DND-41 (cell line): ENCODE measurements around the gene PFDN2.

Source experiments
- ATAC-seq: fragments of 200-7000 bp; cut with Tn5 transposase; 3 replicates; pipeline ENCODE4 v1.9.1; 2021; ENCODE audit warnings: low read depth; ENCODE audit not compliant: insufficient read depth
- DNase-seq: peaks from one replicate; pipeline ENCODE4 v3.0.0-alpha.2; 2020
- H2AFZ ChIP-seq: 2 replicates; pipeline ENCODE4 v1.6.0; 2012; ENCODE audit warnings: low read depth, low read length
- H3K27ac ChIP-seq: 2 replicates; pipeline ENCODE4 v1.5.1; 2012; ENCODE audit warnings: low read length, inconsistent platforms
- H3K27me3 ChIP-seq: fragments of 200-600 bp; sonication (generic); 2 replicates; pipeline ENCODE4 v1.6.0; 2012; ENCODE audit warnings: low read length, mild to moderate bottlenecking, inconsistent platforms; ENCODE audit not compliant: insufficient read depth, poor library complexity
- H3K36me3 ChIP-seq: 2 replicates; pipeline ENCODE4 v1.5.1; 2012; ENCODE audit warnings: low read length, inconsistent platforms; ENCODE audit not compliant: insufficient read depth
- H3K4me1 ChIP-seq: 2 replicates; pipeline ENCODE4 v1.5.1; 2012; ENCODE audit warnings: mild to moderate bottlenecking, low read length; ENCODE audit not compliant: insufficient read depth
- H3K4me2 ChIP-seq: 2 replicates; pipeline ENCODE4 v1.6.0; 2012; ENCODE audit warnings: mild to moderate bottlenecking, moderate library complexity, low read length, inconsistent platforms; ENCODE audit not compliant: insufficient read depth
- H3K4me3 ChIP-seq, 2 experiments: fragments of 200-600 bp in 1 of 2; shearing (Covaris generic) in 1 of 2; 2 replicates each; pipeline ENCODE4 v1.5.1; 2012 to 2016; ENCODE audit warnings: inconsistent platforms in 2 of 2, low read length in 2 of 2, mild to moderate bottlenecking in 2 of 2, low read depth in 1 of 2, moderate library complexity in 1 of 2
- H3K79me2 ChIP-seq: 2 replicates; pipeline ENCODE4 v1.6.0; 2012; ENCODE audit warnings: low read length, inconsistent platforms; ENCODE audit not compliant: insufficient read depth
- H3K9ac ChIP-seq: 2 replicates; pipeline ENCODE4 v1.6.0; 2012; ENCODE audit warnings: low read depth, mild to moderate bottlenecking, inconsistent platforms, low read length, moderate library complexity
- H3K9me3 ChIP-seq: 2 replicates; pipeline ENCODE4 v1.5.1; 2012; ENCODE audit warnings: low read length, moderate library complexity, mild to moderate bottlenecking, inconsistent platforms; ENCODE audit not compliant: insufficient read depth, severe bottlenecking
- H4K20me1 ChIP-seq: 2 replicates; pipeline ENCODE4 v1.6.0; 2012; ENCODE audit warnings: low read length; ENCODE audit not compliant: insufficient read depth
- CTCF ChIP-seq: IDR thresholded peaks from 2 replicates; pipeline ENCODE4 v1.5.1; 2012; ENCODE audit warnings: borderline replicate concordance, low read length, moderate library complexity, mild to moderate bottlenecking; ENCODE audit not compliant: poor library complexity, severe bottlenecking; ENCODE audit errors: extremely low read depth
- EZH2 ChIP-seq: IDR thresholded peaks from 3 replicates; pipeline ENCODE4 v1.6.1; 2012; ENCODE audit warnings: borderline replicate concordance, low read depth, mild to moderate bottlenecking, moderate library complexity, low read length, inconsistent platforms; ENCODE audit not compliant: severe bottlenecking

The PFDN2 gene

GRCh38 chr1:161096015-161096414, 21.8 kb downstream of the PFDN2 start:
- TF ChIP-seq EZH2 (no peak), CTCF (no peak)
- 0 out of 2 replicates have a peak, but pooled peaks cover 6% of the 10 kb centered on the region for H4K20me1 ChIP-seq
- no peaks in the 10 kb centered on the region for H3K79me2 ChIP-seq
- ATAC-seq (no peak), DNase-seq (no peak)
- H3K9ac ChIP-seq = no peak overlapping the region
- H3K4me1 ChIP-seq = peaks cover 24% of the 10 kb centered on the region
- no peaks in the 10 kb centered on the region for H3K27me3 ChIP-seq
- no peaks in the 10 kb centered on the region for H3K9me3 ChIP-seq
- H3K4me3 ChIP-seq = no peak overlapping the region
- no peak overlapping the region for H2AFZ ChIP-seq
- no peak overlapping the region for H3K27ac ChIP-seq
- H3K4me2 ChIP-seq = no peak overlapping the region
- H3K36me3 ChIP-seq = peaks cover 17% of the 10 kb centered on the region

- Histone ChIP-seq H3K79me2 (no peaks in the 10 kb centered on the region), H3K4me2 (no peak overlapping the region), H3K4me3 (no peak overlapping the region), H3K36me3 (peaks cover 11% of the 10 kb centered on the region), H4K20me1 (0 out of 2 replicates have a peak, but pooled peaks cover 6% of the 10 kb centered on the region), H3K9me3 (no peaks in the 10 kb centered on the region), H3K4me1 (peaks cover 24% of the 10 kb centered on the region), H2AFZ (no peak overlapping the region), H3K9ac (no peak overlapping the region), H3K27ac (no peak overlapping the region), H3K27me3 (no peaks in the 10 kb centered on the region)
- ATAC-seq = no peak
- DNase-seq = no peak
- no peak for TF ChIP-seq EZH2
- TF ChIP-seq CTCF = no peak
These were observed 22.6 kb downstream of the PFDN2 start for GRCh38 chr1:161095230-161095629.

- H3K9me3 ChIP-seq = no peaks in the 10 kb centered on the region
- TF ChIP-seq EZH2 (no peak), CTCF (no peak)
- peaks cover 4% of the 10 kb centered on the region; the same call in 1 of the 2 replicates for H3K36me3 ChIP-seq
- no peak overlapping the region for H3K27ac ChIP-seq
- peaks cover 24% of the 10 kb centered on the region for H3K4me1 ChIP-seq
- H3K27me3 ChIP-seq = no peaks in the 10 kb centered on the region
- 0 out of 2 replicates have a peak, but pooled peaks cover 6% of the 10 kb centered on the region for H4K20me1 ChIP-seq
- H2AFZ ChIP-seq = no peak overlapping the region
- ATAC-seq = no peak
- DNase-seq = no peak
- no peaks in the 10 kb centered on the region for H3K79me2 ChIP-seq
- no peak overlapping the region for H3K4me2 ChIP-seq
- no peak overlapping the region for H3K4me3 ChIP-seq
- H3K9ac ChIP-seq = no peak overlapping the region
These were observed 23.4 kb downstream of the PFDN2 start for GRCh38 chr1:161094481-161094880.

- Histone ChIP-seq H3K27me3 (no peaks in the 10 kb centered on the region), H3K9me3 (no peaks in the 10 kb centered on the region), H3K79me2 (no peaks in the 10 kb centered on the region), H3K4me2 (no peak overlapping the region), H3K4me3 (no peak overlapping the region), H3K9ac (no peak overlapping the region), H3K36me3 (no peaks in the 10 kb centered on the region), H3K27ac (no peak overlapping the region), H2AFZ (no peak overlapping the region), H3K4me1 (peaks cover 7% of the 10 kb centered on the region), H4K20me1 (no peaks in the 10 kb centered on the region)
- TF ChIP-seq EZH2 (no peak), CTCF (no peak)
- DNase-seq (no peak), ATAC-seq (no peak)
These were observed 25.2 kb downstream of the PFDN2 start for GRCh38 chr1:161092621-161093028.
